Neural cell (in vitro differentiated cells): Measurements from ENCODE around the gene FNBP1L.

Source experiments
- EP300 ChIP-seq: fragments of 450-650 bp; conservative IDR thresholded peaks from 2 replicates; pipeline ENCODE4 v1.6.1; 2014; ENCODE audit warnings: antibody characterized with exemption, mild to moderate bottlenecking, moderate library complexity; ENCODE audit not compliant: poor library complexity, severe bottlenecking
- EZH2 ChIP-seq: fragments of 200-600, 300-800 bp; shearing (Covaris generic), sonication (generic); IDR thresholded peaks from 2 replicates; pipeline ENCODE4 v1.6.1; 2014; ENCODE audit warnings: antibody characterized with exemption, low read length, borderline replicate concordance, mild to moderate bottlenecking; ENCODE audit not compliant: insufficient read depth, poor library complexity, severe bottlenecking
- POLR2AphosphoS5 ChIP-seq: IDR thresholded peaks from 2 replicates; pipeline ENCODE4 v1.6.1; 2012
- TF ChIP-seq, protein P1 (sequence below): fragments of 450-650 bp; IDR thresholded peaks from 2 replicates; pipeline ENCODE4 v1.5.1; 2014; ENCODE audit warnings: antibody characterized with exemption, mild to moderate bottlenecking, moderate library complexity; ENCODE audit not compliant: poor library complexity, severe bottlenecking
- TF ChIP-seq, protein P2 (sequence below): IDR thresholded peaks from 2 replicates; pipeline ENCODE4 v1.6.1; 2012; ENCODE audit warnings: borderline replicate concordance

DNA sequence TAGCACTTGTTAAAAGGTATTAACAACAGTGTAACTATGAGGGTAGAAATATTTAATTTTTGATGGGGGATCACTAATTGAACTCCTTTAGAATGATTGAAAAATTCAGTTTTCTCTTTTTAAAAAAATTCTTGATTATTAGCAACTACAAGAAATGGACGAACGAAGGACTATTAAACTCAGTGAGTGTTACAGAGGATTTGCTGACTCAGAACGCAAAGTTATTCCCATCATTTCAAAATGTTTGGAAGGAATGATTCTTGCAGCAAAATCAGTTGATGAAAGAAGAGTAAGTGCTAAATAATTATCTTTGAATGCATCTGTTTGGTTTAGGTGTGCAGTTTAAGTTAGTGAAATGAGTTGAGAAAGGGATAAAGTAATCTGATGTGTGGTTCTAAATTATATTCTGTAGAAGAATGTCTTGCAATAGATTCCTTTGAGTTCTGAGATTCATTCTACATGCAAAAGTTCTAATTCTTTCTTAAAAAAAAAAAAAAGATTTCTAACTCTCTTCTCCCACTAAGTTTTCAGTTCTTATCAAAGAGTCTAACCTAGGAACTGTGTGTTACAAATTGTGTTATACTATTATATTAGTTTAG is 85.0 kb downstream of the FNBP1L start:
- TF ChIP-seq EZH2, result no peak
- no peak for TF ChIP-seq POLR2AphosphoS5
- TF ChIP-seq, protein P1, sequence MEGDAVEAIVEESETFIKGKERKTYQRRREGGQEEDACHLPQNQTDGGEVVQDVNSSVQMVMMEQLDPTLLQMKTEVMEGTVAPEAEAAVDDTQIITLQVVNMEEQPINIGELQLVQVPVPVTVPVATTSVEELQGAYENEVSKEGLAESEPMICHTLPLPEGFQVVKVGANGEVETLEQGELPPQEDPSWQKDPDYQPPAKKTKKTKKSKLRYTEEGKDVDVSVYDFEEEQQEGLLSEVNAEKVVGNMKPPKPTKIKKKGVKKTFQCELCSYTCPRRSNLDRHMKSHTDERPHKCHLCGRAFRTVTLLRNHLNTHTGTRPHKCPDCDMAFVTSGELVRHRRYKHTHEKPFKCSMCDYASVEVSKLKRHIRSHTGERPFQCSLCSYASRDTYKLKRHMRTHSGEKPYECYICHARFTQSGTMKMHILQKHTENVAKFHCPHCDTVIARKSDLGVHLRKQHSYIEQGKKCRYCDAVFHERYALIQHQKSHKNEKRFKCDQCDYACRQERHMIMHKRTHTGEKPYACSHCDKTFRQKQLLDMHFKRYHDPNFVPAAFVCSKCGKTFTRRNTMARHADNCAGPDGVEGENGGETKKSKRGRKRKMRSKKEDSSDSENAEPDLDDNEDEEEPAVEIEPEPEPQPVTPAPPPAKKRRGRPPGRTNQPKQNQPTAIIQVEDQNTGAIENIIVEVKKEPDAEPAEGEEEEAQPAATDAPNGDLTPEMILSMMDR, result no peak
- TF ChIP-seq, protein P2, sequence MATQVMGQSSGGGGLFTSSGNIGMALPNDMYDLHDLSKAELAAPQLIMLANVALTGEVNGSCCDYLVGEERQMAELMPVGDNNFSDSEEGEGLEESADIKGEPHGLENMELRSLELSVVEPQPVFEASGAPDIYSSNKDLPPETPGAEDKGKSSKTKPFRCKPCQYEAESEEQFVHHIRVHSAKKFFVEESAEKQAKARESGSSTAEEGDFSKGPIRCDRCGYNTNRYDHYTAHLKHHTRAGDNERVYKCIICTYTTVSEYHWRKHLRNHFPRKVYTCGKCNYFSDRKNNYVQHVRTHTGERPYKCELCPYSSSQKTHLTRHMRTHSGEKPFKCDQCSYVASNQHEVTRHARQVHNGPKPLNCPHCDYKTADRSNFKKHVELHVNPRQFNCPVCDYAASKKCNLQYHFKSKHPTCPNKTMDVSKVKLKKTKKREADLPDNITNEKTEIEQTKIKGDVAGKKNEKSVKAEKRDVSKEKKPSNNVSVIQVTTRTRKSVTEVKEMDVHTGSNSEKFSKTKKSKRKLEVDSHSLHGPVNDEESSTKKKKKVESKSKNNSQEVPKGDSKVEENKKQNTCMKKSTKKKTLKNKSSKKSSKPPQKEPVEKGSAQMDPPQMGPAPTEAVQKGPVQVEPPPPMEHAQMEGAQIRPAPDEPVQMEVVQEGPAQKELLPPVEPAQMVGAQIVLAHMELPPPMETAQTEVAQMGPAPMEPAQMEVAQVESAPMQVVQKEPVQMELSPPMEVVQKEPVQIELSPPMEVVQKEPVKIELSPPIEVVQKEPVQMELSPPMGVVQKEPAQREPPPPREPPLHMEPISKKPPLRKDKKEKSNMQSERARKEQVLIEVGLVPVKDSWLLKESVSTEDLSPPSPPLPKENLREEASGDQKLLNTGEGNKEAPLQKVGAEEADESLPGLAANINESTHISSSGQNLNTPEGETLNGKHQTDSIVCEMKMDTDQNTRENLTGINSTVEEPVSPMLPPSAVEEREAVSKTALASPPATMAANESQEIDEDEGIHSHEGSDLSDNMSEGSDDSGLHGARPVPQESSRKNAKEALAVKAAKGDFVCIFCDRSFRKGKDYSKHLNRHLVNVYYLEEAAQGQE, result no peak
- TF ChIP-seq EP300, result no peak
